LNCAP (cell line): ENCODE measurements around the gene ZBTB40.

ENCODE experiments used
- CTCF ChIP-seq: fragments of 450-650 bp; IDR thresholded peaks from 2 replicates; pipeline ENCODE4 v1.5.1; 2017; ENCODE audit warnings: mild to moderate bottlenecking

The ZBTB40 gene, protein sequence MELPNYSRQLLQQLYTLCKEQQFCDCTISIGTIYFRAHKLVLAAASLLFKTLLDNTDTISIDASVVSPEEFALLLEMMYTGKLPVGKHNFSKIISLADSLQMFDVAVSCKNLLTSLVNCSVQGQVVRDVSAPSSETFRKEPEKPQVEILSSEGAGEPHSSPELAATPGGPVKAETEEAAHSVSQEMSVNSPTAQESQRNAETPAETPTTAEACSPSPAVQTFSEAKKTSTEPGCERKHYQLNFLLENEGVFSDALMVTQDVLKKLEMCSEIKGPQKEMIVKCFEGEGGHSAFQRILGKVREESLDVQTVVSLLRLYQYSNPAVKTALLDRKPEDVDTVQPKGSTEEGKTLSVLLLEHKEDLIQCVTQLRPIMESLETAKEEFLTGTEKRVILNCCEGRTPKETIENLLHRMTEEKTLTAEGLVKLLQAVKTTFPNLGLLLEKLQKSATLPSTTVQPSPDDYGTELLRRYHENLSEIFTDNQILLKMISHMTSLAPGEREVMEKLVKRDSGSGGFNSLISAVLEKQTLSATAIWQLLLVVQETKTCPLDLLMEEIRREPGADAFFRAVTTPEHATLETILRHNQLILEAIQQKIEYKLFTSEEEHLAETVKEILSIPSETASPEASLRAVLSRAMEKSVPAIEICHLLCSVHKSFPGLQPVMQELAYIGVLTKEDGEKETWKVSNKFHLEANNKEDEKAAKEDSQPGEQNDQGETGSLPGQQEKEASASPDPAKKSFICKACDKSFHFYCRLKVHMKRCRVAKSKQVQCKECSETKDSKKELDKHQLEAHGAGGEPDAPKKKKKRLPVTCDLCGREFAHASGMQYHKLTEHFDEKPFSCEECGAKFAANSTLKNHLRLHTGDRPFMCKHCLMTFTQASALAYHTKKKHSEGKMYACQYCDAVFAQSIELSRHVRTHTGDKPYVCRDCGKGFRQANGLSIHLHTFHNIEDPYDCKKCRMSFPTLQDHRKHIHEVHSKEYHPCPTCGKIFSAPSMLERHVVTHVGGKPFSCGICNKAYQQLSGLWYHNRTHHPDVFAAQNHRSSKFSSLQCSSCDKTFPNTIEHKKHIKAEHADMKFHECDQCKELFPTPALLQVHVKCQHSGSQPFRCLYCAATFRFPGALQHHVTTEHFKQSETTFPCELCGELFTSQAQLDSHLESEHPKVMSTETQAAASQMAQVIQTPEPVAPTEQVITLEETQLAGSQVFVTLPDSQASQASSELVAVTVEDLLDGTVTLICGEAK

DNA sequence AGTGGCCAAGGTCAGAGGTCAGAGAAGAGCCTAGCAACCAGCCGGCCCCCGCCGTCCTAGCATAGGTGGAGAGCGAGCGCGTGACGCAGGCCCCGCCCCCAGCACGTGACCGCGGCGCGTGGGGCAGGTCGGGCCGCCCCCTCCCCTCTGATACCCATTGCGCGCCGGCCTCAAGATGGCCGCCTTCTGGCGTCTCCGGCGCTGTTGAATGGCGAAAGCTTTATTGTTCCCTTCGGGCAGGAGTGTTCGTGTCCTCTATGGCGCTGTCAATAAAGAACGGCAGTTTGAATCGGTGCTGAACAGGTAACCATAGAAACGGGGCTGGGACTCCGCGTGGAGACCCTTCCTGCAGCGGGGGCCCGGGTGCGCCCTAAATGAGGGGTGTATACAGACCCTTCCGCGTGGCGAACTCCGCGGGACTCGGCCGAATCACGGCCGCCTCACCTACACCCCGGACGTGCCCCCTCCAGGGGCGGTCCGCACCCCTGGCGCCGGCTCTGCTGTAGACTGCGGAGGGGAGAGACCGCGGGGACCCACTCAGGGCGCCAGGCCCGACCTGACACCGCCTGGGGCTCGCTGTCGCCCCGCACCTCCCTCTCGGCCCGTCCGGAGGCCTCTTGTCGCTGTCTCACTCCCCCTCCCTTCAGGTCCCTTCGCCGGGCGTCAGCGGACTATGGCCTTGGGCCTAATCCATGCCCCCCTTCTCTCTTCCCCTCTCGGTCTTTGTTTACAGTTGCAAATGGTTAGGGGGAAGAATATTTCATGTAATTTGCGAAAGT lies at the start of gene ZBTB40:
TSS of gene ZBTB40 (plus strand) at position 150 of the 779 bp plus-strand sequence. CDS start 38,098 bp downstream, outside the sequence.
- no peak for TF ChIP-seq CTCF

DNA sequence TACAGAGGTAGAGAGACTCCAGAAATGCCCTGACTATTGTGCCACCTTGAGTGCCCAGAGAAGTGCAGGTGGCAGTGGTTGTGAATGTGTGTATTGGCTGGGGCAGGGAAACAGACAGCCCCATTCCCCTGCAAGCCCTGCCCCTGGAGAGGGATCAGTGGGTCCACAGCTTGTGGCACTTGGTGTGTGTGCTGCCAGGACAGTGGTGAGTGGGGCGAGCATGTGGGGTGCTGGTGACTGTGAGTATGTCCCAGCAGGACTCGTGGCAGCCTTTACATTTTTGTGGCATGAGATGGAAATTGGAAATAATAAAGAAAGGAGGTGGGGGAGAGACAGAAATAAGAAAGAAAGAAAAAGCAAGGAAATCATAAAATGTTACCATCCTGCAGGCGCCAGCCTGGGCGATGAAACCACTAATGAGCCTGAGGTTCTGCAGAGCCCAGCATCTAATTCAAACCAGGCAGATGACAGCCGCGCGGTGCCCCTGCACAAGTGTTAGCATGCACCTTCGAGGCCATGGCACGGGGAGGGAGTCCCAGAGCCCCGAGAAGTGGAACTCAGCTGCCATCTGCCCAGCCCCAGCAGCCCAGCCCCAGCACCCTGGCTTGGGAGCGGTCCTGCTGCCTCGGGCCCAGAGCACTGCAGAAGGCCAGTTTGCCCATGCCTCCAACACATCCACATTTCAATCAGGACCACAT lies 49.1 kb upstream of the ZBTB40 start:
- TF ChIP-seq CTCF = no peak

GRCh38 chr1:22404486-22404885 lies 47.2 kb upstream of the ZBTB40 start:
- TF ChIP-seq CTCF = no peak

GRCh38 chr1:22406722-22407495 lies 44.7 kb upstream of the ZBTB40 start:
- TF ChIP-seq CTCF = no peak

- no peak for TF ChIP-seq CTCF
Observed at GRCh38 chr1:22408230-22408629, 43.4 kb upstream of the ZBTB40 start.

GRCh38 chr1:22410401-22410800 lies 41.2 kb upstream of the ZBTB40 start:
- TF ChIP-seq CTCF = no peak
